DND-41 (cell line): Measurements from ENCODE around the gene PCDHGA6.
"Not testable (repeated sequence)": the region's sequence is repeated elsewhere in the genome, so short reads cannot be mapped to it uniquely, and the experiment has no call there.

Experiments used
- ATAC-seq: fragments of 200-7000 bp; cut with Tn5 transposase; 3 replicates; pipeline ENCODE4 v1.9.1; 2021; ENCODE audit warnings: low read depth; ENCODE audit not compliant: insufficient read depth
- DNase-seq: peaks from one replicate; pipeline ENCODE4 v3.0.0-alpha.2; 2020
- H2AFZ ChIP-seq: 2 replicates; pipeline ENCODE4 v1.6.0; 2012; ENCODE audit warnings: low read depth, low read length
- H3K27ac ChIP-seq: 2 replicates; pipeline ENCODE4 v1.5.1; 2012; ENCODE audit warnings: low read length, inconsistent platforms
- H3K27me3 ChIP-seq: fragments of 200-600 bp; sonication (generic); 2 replicates; pipeline ENCODE4 v1.6.0; 2012; ENCODE audit warnings: low read length, mild to moderate bottlenecking, inconsistent platforms; ENCODE audit not compliant: insufficient read depth, poor library complexity
- H3K36me3 ChIP-seq: 2 replicates; pipeline ENCODE4 v1.5.1; 2012; ENCODE audit warnings: low read length, inconsistent platforms; ENCODE audit not compliant: insufficient read depth
- H3K4me1 ChIP-seq: 2 replicates; pipeline ENCODE4 v1.5.1; 2012; ENCODE audit warnings: mild to moderate bottlenecking, low read length; ENCODE audit not compliant: insufficient read depth
- H3K4me2 ChIP-seq: 2 replicates; pipeline ENCODE4 v1.6.0; 2012; ENCODE audit warnings: mild to moderate bottlenecking, moderate library complexity, low read length, inconsistent platforms; ENCODE audit not compliant: insufficient read depth
- H3K4me3 ChIP-seq, 2 experiments: fragments of 200-600 bp in 1 of 2; shearing (Covaris generic) in 1 of 2; 2 replicates each; pipeline ENCODE4 v1.5.1; 2012 to 2016; ENCODE audit warnings: inconsistent platforms in 2 of 2, low read length in 2 of 2, mild to moderate bottlenecking in 2 of 2, low read depth in 1 of 2, moderate library complexity in 1 of 2
- H3K79me2 ChIP-seq: 2 replicates; pipeline ENCODE4 v1.6.0; 2012; ENCODE audit warnings: low read length, inconsistent platforms; ENCODE audit not compliant: insufficient read depth
- H3K9ac ChIP-seq: 2 replicates; pipeline ENCODE4 v1.6.0; 2012; ENCODE audit warnings: low read depth, mild to moderate bottlenecking, inconsistent platforms, low read length, moderate library complexity
- H3K9me3 ChIP-seq: 2 replicates; pipeline ENCODE4 v1.5.1; 2012; ENCODE audit warnings: low read length, moderate library complexity, mild to moderate bottlenecking, inconsistent platforms; ENCODE audit not compliant: insufficient read depth, severe bottlenecking
- H4K20me1 ChIP-seq: 2 replicates; pipeline ENCODE4 v1.6.0; 2012; ENCODE audit warnings: low read length; ENCODE audit not compliant: insufficient read depth
- CTCF ChIP-seq: IDR thresholded peaks from 2 replicates; pipeline ENCODE4 v1.5.1; 2012; ENCODE audit warnings: borderline replicate concordance, low read length, moderate library complexity, mild to moderate bottlenecking; ENCODE audit not compliant: poor library complexity, severe bottlenecking; ENCODE audit errors: extremely low read depth
- EZH2 ChIP-seq: IDR thresholded peaks from 3 replicates; pipeline ENCODE4 v1.6.1; 2012; ENCODE audit warnings: borderline replicate concordance, low read depth, mild to moderate bottlenecking, moderate library complexity, low read length, inconsistent platforms; ENCODE audit not compliant: severe bottlenecking

The PCDHGA6 gene

DNA sequence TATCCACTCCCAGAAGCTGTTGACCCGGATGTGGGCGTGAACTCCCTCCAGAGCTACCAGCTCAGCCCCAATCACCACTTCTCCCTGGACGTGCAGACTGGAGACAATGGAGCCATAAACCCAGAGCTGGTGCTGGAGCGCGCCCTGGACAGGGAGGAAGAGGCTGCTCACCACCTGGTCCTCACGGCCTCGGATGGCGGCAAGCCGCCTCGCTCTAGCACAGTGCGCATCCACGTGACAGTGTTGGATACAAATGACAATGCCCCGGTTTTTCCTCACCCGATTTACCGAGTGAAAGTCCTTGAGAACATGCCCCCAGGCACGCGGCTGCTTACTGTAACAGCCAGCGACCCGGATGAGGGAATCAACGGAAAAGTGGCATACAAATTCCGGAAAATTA lies 19.6 kb downstream of the PCDHGA6 start:
- H3K9ac ChIP-seq: no peak overlapping the region
- DNase-seq (no peak), ATAC-seq (no peak)
- no peaks in the 10 kb centered on the region for H3K79me2 ChIP-seq
- no peak overlapping the region for H3K4me2 ChIP-seq
- H3K4me3 ChIP-seq: no peak overlapping the region
- H3K36me3 ChIP-seq: no peaks in the 10 kb centered on the region
- no peaks in the 10 kb centered on the region for H3K27me3 ChIP-seq
- no peak overlapping the region for H2AFZ ChIP-seq
- H3K27ac ChIP-seq: no peak overlapping the region
- no peaks in the 10 kb centered on the region for H4K20me1 ChIP-seq
- no peaks in the 10 kb centered on the region for H3K9me3 ChIP-seq
- no peaks in the 10 kb centered on the region for H3K4me1 ChIP-seq
- no peak for TF ChIP-seq CTCF
- no peak for TF ChIP-seq EZH2

DNA sequence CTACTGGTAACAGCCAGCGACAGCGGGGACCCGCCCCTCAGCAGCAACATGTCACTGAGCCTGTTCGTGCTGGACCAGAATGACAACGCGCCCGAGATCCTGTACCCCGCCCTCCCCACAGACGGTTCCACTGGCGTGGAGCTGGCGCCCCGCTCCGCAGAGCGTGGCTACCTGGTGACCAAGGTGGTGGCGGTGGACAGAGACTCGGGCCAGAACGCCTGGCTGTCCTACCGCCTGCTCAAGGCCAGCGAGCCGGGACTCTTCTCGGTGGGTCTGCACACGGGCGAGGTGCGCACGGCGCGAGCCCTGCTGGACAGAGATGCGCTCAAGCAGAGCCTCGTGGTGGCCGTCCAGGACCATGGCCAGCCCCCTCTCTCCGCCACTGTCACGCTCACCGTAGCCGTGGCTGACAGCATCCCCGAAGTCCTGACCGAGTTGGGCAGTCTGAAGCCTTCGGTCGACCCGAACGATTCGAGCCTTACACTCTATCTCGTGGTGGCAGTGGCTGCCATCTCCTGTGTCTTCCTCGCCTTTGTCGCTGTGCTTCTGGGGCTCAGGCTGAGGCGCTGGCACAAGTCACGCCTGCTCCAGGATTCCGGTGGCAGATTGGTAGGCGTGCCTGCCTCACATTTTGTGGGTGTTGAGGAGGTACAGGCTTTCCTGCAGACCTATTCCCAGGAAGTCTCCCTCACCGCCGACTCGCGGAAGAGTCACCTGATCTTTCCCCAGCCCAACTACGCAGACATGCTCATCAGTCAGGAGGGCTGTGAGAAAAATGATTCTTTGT lies 20.9 kb downstream of the PCDHGA6 start:
- H4K20me1 ChIP-seq, DNase-seq, H3K27me3 ChIP-seq, H3K9me3 ChIP-seq, H3K9ac ChIP-seq, H3K27ac ChIP-seq, H3K4me2 ChIP-seq, H3K79me2 ChIP-seq, H3K36me3 ChIP-seq, H2AFZ ChIP-seq, H3K4me1 ChIP-seq, H3K4me3 ChIP-seq, ATAC-seq: not testable (repeated sequence)

DNA sequence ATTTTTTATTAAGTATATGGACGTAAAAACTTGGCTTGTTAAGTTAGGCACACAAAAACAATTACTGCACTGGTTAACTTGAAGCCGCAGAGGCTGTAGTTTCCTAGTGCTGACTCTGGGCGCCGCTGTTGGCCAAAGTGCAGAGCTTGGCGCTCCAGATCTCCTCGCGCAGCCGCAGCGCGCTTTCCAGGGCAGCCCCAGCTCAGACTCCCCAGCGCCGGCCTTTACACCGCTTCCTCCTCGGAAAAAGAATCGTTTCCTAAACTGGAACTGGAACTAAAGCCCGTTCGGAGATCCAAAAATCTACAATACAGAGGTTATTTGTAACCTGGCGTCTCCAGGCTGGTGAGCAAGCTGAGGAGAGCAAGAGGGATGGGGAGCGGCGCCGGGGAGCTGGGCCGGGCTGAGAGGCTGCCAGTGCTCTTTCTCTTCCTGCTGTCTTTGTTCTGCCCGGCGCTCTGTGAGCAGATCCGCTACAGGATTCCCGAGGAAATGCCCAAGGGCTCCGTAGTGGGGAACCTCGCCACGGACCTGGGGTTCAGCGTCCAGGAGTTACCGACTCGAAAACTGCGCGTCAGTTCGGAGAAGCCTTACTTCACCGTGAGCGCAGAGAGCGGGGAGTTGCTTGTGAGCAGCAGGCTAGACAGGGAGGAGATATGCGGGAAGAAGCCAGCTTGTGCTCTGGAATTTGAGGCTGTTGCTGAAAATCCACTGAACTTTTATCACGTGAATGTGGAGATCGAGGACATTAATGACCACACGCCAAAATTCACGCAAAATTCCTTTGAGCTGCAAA lies 24.3 kb downstream of the PCDHGA6 start, which contains the start of gene PCDHGB5:
PCDHGB5 (plus strand) TSS at position 192 of the 796 bp plus-strand sequence; CDS start at position 373, 181 bp downstream.
- H3K4me1 ChIP-seq, H3K9ac ChIP-seq, H3K4me3 ChIP-seq, H3K4me2 ChIP-seq, H2AFZ ChIP-seq, ATAC-seq, H4K20me1 ChIP-seq, H3K9me3 ChIP-seq, H3K27me3 ChIP-seq, H3K36me3 ChIP-seq, H3K79me2 ChIP-seq, H3K27ac ChIP-seq, DNase-seq: not testable (repeated sequence)
- peak; percentile 10 for TF ChIP-seq CTCF

DNA sequence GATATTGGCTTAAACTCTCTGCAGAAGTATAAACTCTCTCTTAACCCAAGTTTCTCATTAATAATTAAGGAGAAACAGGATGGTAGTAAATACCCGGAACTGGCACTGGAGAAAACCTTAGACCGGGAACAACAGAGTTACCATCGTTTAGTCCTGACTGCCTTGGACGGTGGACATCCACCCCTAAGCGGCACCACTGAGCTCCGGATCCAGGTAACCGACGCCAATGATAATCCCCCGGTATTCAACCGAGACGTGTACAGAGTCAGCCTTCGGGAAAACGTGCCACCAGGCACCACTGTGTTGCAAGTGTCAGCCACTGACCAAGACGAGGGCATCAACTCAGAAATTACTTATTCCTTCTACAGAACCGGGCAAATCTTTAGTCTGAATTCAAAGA lies 24.9 kb downstream of the PCDHGA6 start:
- H3K9me3 ChIP-seq: no peaks in the 10 kb centered on the region
- no peaks in the 10 kb centered on the region for H3K4me1 ChIP-seq
- H3K4me2 ChIP-seq: no peak overlapping the region
- H4K20me1 ChIP-seq: no peaks in the 10 kb centered on the region
- H3K27ac ChIP-seq: no peak overlapping the region
- H3K9ac ChIP-seq: no peak overlapping the region
- no peak overlapping the region for H2AFZ ChIP-seq
- H3K79me2 ChIP-seq: no peaks in the 10 kb centered on the region
- DNase-seq (no peak), ATAC-seq (no peak)
- H3K27me3 ChIP-seq: no peaks in the 10 kb centered on the region
- no peak for TF ChIP-seq EZH2
- TF ChIP-seq CTCF: no peak
- no peak overlapping the region for H3K4me3 ChIP-seq
- no peaks in the 10 kb centered on the region for H3K36me3 ChIP-seq
